GM19025 (cell line): ENCODE measurements around the gene DIS3L2.
"Not testable (repeated sequence)": the region's sequence is repeated elsewhere in the genome, so short reads cannot be mapped to it uniquely, and the experiment has no call there.

Source experiments
- ATAC-seq: cut with Tn5 transposase; IDR thresholded peaks from one replicate; pipeline ENCODE4 v1.9.1; 2021; ENCODE audit warnings: mild to moderate bottlenecking, low read depth, moderate library complexity; ENCODE audit not compliant: unreplicated experiment

DIS3L2 gene

GRCh38 chr2:232104076-232104646 is 142.6 kb downstream of the DIS3L2 start:
- ATAC-seq, result no peak

GRCh38 chr2:232111551-232111950 is 150.0 kb downstream of the DIS3L2 start:
- no peak for ATAC-seq

GRCh38 chr2:232113821-232114220 is 152.3 kb downstream of the DIS3L2 start:
- no peak for ATAC-seq

GRCh38 chr2:232115728-232116361 is 154.3 kb downstream of the DIS3L2 start:
- not testable (repeated sequence) for ATAC-seq

GRCh38 chr2:232116852-232117251 is 155.3 kb downstream of the DIS3L2 start:
- no peak for ATAC-seq

GRCh38 chr2:232117413-232117812 is 155.9 kb downstream of the DIS3L2 start:
- no peak for ATAC-seq

- no peak for ATAC-seq
Measured at GRCh38 chr2:232120911-232121310, 159.4 kb downstream of the DIS3L2 start.

- no peak for ATAC-seq
Measured at GRCh38 chr2:232124309-232124708, 162.8 kb downstream of the DIS3L2 start.

- no peak for ATAC-seq
Measured at GRCh38 chr2:232126301-232127099, 165.0 kb downstream of the DIS3L2 start.

- no peak for ATAC-seq
Measured at GRCh38 chr2:232129483-232129882, 168.0 kb downstream of the DIS3L2 start.

- ATAC-seq, result no peak
Measured at GRCh38 chr2:232132181-232132580, 170.7 kb downstream of the DIS3L2 start.

GRCh38 chr2:232133078-232133477 is 171.6 kb downstream of the DIS3L2 start:
- no peak for ATAC-seq

- ATAC-seq, result no peak
Measured at GRCh38 chr2:232134939-232135338, 173.4 kb downstream of the DIS3L2 start.

- no peak for ATAC-seq
Measured at GRCh38 chr2:232137356-232138147, 176.0 kb downstream of the DIS3L2 start.

GRCh38 chr2:232138441-232138840 is 176.9 kb downstream of the DIS3L2 start:
- ATAC-seq, result no peak

- no peak for ATAC-seq
Measured at GRCh38 chr2:232139171-232139594, 177.7 kb downstream of the DIS3L2 start.

GRCh38 chr2:232139786-232140562 is 178.5 kb downstream of the DIS3L2 start:
- no peak for ATAC-seq

GRCh38 chr2:232141591-232141990 is 180.1 kb downstream of the DIS3L2 start:
- ATAC-seq, result no peak

- no peak for ATAC-seq
Measured at GRCh38 chr2:232142049-232142448, 180.5 kb downstream of the DIS3L2 start.

GRCh38 chr2:232142502-232142901 is 181.0 kb downstream of the DIS3L2 start:
- ATAC-seq, result no peak
